ENCODE measurements around the gene CELA1. TPM values are rescaled to one million over a fixed set of nuclear protein-coding genes. Genes with fewer than 3 reads are reported as not detected.

CELA1 gene
- total and polyA plus RNA-seq, 10 of the 15 experiments (the other 5 are each of a cell fraction or from before 2014, with no cell fraction given), result not detected

GRCh38 chr12:51318846-51319599, 27.5 kb downstream of the CELA1 start:
- intact Hi-C loops (cut with micrococcal nuclease; ENCODE audit: unreplicated experiment) (no loop called here), in situ Hi-C loops (cut with MboI) (no loop called here)
- Histone ChIP-seq H4K20me1 (ENCODE audit: control insufficient read depth, insufficient read depth) (no peaks in the 10 kb centered on the region), H3K9me3 (replicated peaks; ENCODE audit: control insufficient read depth, insufficient read depth, low read length) (no peaks in the 10 kb centered on the region), H3K4me2 (ENCODE audit: control insufficient read depth, insufficient read depth) (peak overlapping the region; percentile 70), H2AFZ (ENCODE audit: control insufficient read depth, low read depth, low read length) (no peak overlapping the region), H3K4me3 (no peak overlapping the region), H3K27me3 (replicated peaks in 1 of 2; ENCODE audit: control insufficient read depth in 2 of 2, insufficient read depth in 2 of 2, low read length in 1 of 2) (no peaks in the 10 kb centered on the region), H3K27ac (ENCODE audit: control insufficient read depth, insufficient read depth) (peak overlapping the region; percentile 62), H3K79me2 (ENCODE audit: control insufficient read depth, insufficient read depth, low read length) (peaks cover 28% of the 10 kb centered on the region), H3K36me3 (ENCODE audit: control insufficient read depth in 2 of 2, insufficient read depth in 2 of 2, low read length in 1 of 2) (no peaks in the 10 kb centered on the region), H3K9ac (ENCODE audit: control insufficient read depth, insufficient read depth, low read length) (0 out of 2 replicates have a peak overlapping the region, but pooled peaks have one; percentile 2), H3K4me1 (ENCODE audit: control insufficient read depth, insufficient read depth, low read length) (peaks cover 36% of the 10 kb centered on the region)
- POLR2A ChIA-PET, result interaction anchor here (0.5 kb wide), 1 partner anchor 302 kb away, joined by 4 read pairs; no protein-coding TSS in a partner anchor
- RAD21 ChIA-PET (ENCODE audit: unreplicated experiment), result interaction anchor here (0.6 to 3.1 kb wide), 4 partner anchors 13 to 333 kb away, joined by 3 to 22 read pairs (median 4); partner anchors contain the start of gene LETMD1
- FAIRE-seq (no peak), DNase-seq (ENCODE audit: low read depth, low spot score) (peak; percentile 59), ATAC-seq (peak; percentile 62)
- BruUV-seq (replicated peaks), result no TSS peak
- 12% methylated on average over 3 of the region's 3 CpGs for WGBS (ENCODE audit: insufficient coverage, insufficient replicate concordance, low lambda C conversion rate, missing lambda C conversion rate)
- SMC1A ChIA-PET (ENCODE audit: uncharacterized antibody, unreplicated experiment), result interaction anchor here (0.6 to 7.3 kb wide), 10 partner anchors 8 to 301 kb away, joined by 3 to 58 read pairs (median 4); no protein-coding TSS in a partner anchor
- CTCF ChIA-PET, result interaction anchor here (0.7 to 4.1 kb wide), 5 partner anchors 9 to 554 kb away, joined by 3 to 54 read pairs (median 4); no protein-coding TSS in a partner anchor
- TF ChIP-seq MTA2 (IDR thresholded peaks at IDR 0.05; ENCODE audit: low read depth) (peak; percentile 60), MYC (IDR thresholded peaks at IDR 0.05; ENCODE audit: insufficient read depth, insufficient read length, insufficient replicate concordance, low read length, severe bottlenecking) (no peak), IKZF2 (IDR thresholded peaks at IDR 0.05) (peak in 1 of 2 experiments; percentile 23; a peak in 1 of 4 replicates), RUNX3 (IDR thresholded peaks at IDR 0.05; ENCODE audit: low read length) (peak; percentile 16; the same call in 1 of the 2 replicates)
- TF ChIP-seq, protein P1, sequence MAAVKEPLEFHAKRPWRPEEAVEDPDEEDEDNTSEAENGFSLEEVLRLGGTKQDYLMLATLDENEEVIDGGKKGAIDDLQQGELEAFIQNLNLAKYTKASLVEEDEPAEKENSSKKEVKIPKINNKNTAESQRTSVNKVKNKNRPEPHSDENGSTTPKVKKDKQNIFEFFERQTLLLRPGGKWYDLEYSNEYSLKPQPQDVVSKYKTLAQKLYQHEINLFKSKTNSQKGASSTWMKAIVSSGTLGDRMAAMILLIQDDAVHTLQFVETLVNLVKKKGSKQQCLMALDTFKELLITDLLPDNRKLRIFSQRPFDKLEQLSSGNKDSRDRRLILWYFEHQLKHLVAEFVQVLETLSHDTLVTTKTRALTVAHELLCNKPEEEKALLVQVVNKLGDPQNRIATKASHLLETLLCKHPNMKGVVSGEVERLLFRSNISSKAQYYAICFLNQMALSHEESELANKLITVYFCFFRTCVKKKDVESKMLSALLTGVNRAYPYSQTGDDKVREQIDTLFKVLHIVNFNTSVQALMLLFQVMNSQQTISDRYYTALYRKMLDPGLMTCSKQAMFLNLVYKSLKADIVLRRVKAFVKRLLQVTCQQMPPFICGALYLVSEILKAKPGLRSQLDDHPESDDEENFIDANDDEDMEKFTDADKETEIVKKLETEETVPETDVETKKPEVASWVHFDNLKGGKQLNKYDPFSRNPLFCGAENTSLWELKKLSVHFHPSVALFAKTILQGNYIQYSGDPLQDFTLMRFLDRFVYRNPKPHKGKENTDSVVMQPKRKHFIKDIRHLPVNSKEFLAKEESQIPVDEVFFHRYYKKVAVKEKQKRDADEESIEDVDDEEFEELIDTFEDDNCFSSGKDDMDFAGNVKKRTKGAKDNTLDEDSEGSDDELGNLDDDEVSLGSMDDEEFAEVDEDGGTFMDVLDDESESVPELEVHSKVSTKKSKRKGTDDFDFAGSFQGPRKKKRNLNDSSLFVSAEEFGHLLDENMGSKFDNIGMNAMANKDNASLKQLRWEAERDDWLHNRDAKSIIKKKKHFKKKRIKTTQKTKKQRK (IDR thresholded peaks at IDR 0.05; ENCODE audit: low read depth, low read length), result no peak
- TF ChIP-seq, protein P2, sequence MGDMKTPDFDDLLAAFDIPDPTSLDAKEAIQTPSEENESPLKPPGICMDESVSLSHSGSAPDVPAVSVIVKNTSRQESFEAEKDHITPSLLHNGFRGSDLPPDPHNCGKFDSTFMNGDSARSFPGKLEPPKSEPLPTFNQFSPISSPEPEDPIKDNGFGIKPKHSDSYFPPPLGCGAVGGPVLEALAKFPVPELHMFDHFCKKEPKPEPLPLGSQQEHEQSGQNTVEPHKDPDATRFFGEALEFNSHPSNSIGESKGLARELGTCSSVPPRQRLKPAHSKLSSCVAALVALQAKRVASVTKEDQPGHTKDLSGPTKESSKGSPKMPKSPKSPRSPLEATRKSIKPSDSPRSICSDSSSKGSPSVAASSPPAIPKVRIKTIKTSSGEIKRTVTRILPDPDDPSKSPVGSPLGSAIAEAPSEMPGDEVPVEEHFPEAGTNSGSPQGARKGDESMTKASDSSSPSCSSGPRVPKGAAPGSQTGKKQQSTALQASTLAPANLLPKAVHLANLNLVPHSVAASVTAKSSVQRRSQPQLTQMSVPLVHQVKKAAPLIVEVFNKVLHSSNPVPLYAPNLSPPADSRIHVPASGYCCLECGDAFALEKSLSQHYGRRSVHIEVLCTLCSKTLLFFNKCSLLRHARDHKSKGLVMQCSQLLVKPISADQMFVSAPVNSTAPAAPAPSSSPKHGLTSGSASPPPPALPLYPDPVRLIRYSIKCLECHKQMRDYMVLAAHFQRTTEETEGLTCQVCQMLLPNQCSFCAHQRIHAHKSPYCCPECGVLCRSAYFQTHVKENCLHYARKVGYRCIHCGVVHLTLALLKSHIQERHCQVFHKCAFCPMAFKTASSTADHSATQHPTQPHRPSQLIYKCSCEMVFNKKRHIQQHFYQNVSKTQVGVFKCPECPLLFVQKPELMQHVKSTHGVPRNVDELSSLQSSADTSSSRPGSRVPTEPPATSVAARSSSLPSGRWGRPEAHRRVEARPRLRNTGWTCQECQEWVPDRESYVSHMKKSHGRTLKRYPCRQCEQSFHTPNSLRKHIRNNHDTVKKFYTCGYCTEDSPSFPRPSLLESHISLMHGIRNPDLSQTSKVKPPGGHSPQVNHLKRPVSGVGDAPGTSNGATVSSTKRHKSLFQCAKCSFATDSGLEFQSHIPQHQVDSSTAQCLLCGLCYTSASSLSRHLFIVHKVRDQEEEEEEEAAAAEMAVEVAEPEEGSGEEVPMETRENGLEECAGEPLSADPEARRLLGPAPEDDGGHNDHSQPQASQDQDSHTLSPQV (IDR thresholded peaks at IDR 0.05), result no peak
